Measurements from ENCODE around the gene ZNF84. TPM values are rescaled to one million over a fixed set of nuclear protein-coding genes. Genes with fewer than 3 reads are reported as not detected.

ZNF84 gene
- total RNA-seq, 1 donor from 2014 or later, result 19.2 TPM

Other genes with a start within 250 kb of the ZNF84 start
- gene GOLGA3, start 208.6 kb upstream of the ZNF84 start, total RNA-seq, result 78.7 TPM
- 47.0 TPM for gene CHFR, start 149.9 kb upstream of the ZNF84 start, total RNA-seq
- gene ZNF605, start 81.2 kb upstream of the ZNF84 start, total RNA-seq, result 8.0 TPM
- gene ZNF26, start 51.1 kb upstream of the ZNF84 start, total RNA-seq, result 7.0 TPM
- 9.1 TPM for gene ZNF140, start 43.4 kb downstream of the ZNF84 start, total RNA-seq
- gene ZNF891, start 92.8 kb downstream of the ZNF84 start, total RNA-seq, result 1.8 TPM
- gene ZNF10, start 93.1 kb downstream of the ZNF84 start, total RNA-seq, result 7.4 TPM
- 10.8 TPM for gene ZNF268, start 144.0 kb downstream of the ZNF84 start, total RNA-seq
- gene ANHX, start 198.4 kb downstream of the ZNF84 start, total RNA-seq, result not detected